Activated CD4-positive, alpha-beta T cell treated with anti-CD3 and anti-CD28 coated beads, Interleukin-2, Interleukin-4, amounts not matched to agents 100 ng/mL and 50 ng/mL, durations not matched to agents 16 hours and 8 hours (primary cell): ENCODE measurements around the gene IQGAP2.

Experiments
- DNase-seq: peaks from one replicate; pipeline ENCODE4 v3.0.0-alpha.2; 2020; ENCODE audit warnings: low spot score

The IQGAP2 gene

DNA sequence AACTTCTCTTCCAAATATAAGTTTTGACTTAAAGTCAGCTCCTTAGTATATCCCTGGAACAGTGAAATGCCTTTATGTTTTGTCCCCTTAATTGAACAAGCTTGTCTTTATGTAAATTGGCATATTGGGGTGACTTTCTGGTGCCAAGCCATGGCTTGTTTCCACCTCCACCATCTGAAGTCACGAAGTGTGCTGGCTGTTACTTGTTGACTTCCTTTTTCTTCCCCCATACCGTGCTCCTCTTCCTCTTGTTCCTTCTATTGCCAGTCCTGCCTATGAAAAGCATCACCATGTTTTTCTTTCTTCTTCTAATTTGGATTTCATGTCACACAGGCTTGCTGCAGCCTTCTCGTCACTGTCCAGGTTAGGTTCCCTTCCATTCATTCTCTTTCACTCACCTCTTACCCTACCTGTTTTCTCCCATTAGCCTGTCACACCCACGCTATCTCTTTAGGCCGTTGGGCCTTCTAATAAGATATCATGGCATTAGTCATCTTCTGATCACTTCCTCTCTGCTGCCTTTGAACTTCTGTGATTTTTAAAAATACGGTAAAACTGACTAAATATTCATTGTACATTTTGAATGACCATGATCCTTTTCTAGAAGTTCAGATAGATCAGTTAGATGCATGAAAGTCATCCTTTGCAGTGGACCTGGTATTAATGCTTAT, 48.1 kb downstream of the IQGAP2 start:
- no peak for DNase-seq

GRCh38 chr5:76455531-76456133, 52.5 kb downstream of the IQGAP2 start:
- DNase-seq: no peak

- DNase-seq: no peak
These were observed 53.2 kb downstream of the IQGAP2 start for GRCh38 chr5:76456258-76456657.

- DNase-seq: no peak
These were observed 54.8 kb downstream of the IQGAP2 start for GRCh38 chr5:76457674-76458485.

GRCh38 chr5:76458486-76458830, 55.4 kb downstream of the IQGAP2 start:
- DNase-seq: no peak

GRCh38 chr5:76460104-76460503, 57.0 kb downstream of the IQGAP2 start:
- no peak for DNase-seq

DNA sequence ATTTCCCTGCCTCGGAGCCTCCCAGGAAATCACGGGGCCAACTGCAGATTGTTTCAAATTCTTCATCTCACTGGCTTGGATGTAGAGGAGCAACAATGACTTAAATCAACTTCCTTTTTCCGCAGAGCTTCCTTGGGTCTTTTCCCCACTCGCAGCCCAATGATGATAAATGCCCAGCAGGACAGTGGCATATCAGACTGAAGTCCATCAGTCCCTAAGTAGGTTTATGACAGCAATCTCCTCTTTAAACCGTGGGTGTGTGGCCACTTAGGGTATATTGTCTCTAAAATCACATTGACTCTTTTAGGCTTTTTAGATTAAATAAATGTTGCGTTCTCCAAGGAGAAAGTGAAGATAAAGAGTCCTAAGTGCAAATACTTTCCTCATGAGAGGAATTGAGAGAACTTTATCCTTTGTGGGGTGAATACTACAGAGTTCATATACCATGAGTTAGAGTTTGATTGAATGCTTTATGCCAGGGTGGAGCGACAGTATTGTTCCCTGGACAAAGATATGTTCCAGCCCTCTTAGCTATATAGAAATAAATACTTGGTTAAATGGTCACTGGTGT, 59.1 kb downstream of the IQGAP2 start:
- DNase-seq: no peak

GRCh38 chr5:76467216-76467615, 64.1 kb downstream of the IQGAP2 start:
- no peak for DNase-seq

- DNase-seq: no peak
These were observed 65.7 kb downstream of the IQGAP2 start for GRCh38 chr5:76468635-76469425.

GRCh38 chr5:76469656-76470290, 66.7 kb downstream of the IQGAP2 start:
- DNase-seq: no peak

DNA sequence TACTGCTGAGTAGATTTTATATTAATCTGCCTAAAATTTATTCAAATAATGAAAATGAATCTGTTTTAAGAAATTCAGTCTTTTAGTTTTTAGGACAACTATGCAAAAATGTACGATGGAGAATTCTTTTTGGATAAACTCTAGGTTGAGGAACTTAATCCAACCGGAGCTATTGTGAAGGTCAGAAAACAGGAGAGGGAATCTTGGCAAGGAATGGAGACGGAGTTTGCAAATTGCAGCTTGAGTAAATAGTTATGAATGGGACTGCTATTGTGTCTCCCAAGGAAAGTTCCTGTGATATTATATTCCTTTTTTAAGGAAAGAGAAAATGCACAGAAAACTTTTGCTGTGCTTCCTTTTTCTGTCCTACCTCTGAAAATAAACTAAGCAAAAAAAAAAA, 67.9 kb downstream of the IQGAP2 start:
- DNase-seq: no peak

GRCh38 chr5:76471406-76471805, 68.3 kb downstream of the IQGAP2 start:
- no peak for DNase-seq

DNA sequence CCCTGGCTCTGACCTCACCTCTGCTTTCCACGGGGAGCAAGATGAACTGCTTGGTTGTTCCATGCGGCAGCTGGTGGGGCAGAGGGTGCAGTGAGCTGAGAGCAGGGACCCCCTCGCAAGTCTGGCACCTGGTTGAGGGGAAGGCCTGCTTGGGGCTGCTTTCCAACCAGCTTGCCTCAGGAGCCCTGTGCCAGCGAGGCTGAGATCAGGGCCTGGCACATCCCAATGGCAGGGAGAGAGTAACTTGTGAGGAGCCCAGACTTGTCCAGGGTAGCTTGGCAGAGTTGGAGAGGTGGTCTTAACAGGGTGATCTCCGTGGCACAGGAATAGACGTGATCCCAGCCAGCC, 68.9 kb downstream of the IQGAP2 start:
- no peak for DNase-seq

DNA sequence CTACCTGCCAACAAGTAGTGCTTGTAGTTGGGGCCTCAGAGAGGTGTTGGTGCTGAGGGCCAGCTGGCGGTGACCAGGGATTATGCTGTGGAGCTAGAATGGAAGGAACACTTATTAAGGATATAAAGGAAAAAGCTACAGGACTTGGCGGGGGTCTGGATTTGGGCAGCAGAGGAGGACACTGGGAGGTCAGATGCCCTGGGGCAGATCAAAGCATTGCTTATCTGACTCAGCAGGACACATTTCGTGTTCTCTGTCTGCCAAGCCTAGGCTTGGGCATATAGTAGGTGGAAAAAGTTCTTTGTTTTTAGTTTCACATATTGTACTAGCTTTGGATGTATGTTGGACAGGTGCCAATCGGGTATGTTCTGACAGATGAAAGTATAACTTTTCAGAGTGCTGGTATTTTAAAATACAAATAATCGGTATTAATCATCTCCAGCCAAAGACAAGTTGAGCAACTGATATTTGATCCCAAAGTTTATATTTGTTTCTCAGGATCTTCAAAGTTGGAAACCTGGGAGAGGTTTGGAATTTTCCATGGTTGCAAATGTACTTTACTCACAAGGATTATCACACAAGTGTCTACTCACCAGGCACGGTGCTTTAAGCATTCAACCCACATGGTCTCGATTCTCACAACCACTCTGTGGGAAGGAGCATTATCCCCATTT, 69.4 kb downstream of the IQGAP2 start:
- DNase-seq: no peak

GRCh38 chr5:76473009-76473336, 69.9 kb downstream of the IQGAP2 start:
- DNase-seq: no peak

DNA sequence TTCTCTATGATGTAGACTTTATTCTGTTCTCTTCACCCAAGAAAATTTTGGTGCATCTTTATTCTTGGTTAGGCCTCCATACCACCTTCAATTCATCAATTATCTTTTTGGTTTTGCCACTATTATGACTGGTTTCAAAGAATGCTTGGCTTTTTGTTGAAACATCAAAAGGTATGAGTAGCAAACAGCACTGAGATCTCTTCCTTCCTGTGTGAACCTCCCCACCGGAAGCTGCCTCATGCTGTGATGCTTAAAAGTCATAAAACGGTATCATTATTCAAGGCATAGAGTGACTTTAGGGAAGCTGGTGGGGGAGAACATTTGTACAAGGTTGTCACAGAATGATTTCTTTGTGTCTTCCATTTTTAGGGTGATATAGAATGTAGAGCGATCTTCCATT, 70.6 kb downstream of the IQGAP2 start:
- DNase-seq: peak; percentile 76

- DNase-seq: no peak
These were observed 71.3 kb downstream of the IQGAP2 start for GRCh38 chr5:76474377-76474776.

- DNase-seq: no peak
These were observed 72.3 kb downstream of the IQGAP2 start for GRCh38 chr5:76475385-76475784.

GRCh38 chr5:76475936-76476335, 72.9 kb downstream of the IQGAP2 start:
- DNase-seq: no peak

DNA sequence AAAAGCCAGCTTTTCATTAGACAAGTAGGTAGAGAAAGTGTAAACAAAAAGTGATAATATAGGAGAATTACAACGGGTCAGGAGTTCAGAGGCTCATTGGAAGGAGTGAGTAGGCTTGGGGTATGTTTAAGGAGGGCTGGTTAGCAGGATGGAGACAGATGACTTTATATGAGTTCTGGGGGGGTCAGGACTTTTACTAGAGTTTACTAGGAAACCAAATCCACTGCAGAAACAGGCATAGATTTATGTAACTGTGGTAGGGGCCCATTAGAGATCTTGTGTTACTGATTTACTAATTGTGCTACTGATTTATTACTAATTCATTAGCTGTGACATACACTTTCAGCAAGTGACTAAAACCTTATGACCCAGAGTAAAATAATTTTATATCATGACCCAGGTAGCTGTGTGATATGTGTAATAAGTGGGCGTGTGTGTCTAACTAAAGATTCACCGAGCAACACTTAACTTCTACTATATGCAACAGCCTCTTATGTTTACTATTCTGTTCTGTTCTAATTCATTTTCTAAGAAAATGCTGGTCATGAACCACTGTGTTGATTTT, 73.5 kb downstream of the IQGAP2 start:
- DNase-seq: no peak

DNA sequence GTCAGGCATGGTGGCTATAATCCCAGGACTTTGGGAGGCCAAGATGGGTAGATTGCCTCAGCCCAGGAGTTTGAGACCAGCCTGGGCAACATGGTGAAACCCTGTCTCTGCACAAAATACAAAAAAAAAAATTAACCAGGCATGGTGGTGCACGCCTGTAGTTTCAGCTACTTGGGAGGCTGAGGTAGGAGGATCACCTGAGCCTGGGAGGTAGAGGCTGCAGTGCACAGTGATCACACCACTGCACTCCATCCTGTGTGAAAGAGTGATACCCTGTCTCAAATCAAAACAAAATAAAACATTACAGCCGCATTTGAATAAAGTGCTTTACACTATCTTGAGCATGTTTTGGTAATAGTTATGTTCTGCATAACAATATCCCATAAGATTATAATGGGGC, 74.0 kb downstream of the IQGAP2 start:
- DNase-seq: no peak
